LNCAP (cell line): ENCODE results near the gene CHD6.

Experiments
- TF ChIP-seq, protein P1 (sequence below): fragments of 450-650 bp; IDR thresholded peaks from 2 replicates; pipeline ENCODE4 v1.5.1; 2017; ENCODE audit warnings: mild to moderate bottlenecking

Gene CHD6

DNA sequence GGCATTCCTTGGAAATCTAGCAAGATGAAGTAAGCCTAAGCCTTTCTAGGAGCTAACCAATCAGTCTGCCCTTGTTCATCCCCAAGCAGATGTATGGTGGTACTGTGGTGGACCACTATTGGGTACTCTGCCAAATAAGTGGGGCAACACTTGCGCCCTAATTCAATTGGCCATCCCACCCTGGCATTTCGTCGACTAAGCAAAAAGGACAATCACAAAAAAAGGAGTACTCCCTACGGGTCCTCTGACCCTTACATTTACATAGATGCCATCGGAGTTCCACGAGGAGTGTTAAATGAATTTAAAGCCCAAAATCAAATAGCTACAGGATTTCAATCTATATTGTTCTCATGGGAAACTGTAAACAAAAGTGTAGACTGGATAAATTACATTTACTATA is 19.5 kb downstream of the CHD6 start:
- TF ChIP-seq, protein P1, sequence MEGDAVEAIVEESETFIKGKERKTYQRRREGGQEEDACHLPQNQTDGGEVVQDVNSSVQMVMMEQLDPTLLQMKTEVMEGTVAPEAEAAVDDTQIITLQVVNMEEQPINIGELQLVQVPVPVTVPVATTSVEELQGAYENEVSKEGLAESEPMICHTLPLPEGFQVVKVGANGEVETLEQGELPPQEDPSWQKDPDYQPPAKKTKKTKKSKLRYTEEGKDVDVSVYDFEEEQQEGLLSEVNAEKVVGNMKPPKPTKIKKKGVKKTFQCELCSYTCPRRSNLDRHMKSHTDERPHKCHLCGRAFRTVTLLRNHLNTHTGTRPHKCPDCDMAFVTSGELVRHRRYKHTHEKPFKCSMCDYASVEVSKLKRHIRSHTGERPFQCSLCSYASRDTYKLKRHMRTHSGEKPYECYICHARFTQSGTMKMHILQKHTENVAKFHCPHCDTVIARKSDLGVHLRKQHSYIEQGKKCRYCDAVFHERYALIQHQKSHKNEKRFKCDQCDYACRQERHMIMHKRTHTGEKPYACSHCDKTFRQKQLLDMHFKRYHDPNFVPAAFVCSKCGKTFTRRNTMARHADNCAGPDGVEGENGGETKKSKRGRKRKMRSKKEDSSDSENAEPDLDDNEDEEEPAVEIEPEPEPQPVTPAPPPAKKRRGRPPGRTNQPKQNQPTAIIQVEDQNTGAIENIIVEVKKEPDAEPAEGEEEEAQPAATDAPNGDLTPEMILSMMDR = no peak

- TF ChIP-seq, protein P1 = no peak
Measured at GRCh38 chr20:41594514-41595322, 23.5 kb downstream of the CHD6 start.

DNA sequence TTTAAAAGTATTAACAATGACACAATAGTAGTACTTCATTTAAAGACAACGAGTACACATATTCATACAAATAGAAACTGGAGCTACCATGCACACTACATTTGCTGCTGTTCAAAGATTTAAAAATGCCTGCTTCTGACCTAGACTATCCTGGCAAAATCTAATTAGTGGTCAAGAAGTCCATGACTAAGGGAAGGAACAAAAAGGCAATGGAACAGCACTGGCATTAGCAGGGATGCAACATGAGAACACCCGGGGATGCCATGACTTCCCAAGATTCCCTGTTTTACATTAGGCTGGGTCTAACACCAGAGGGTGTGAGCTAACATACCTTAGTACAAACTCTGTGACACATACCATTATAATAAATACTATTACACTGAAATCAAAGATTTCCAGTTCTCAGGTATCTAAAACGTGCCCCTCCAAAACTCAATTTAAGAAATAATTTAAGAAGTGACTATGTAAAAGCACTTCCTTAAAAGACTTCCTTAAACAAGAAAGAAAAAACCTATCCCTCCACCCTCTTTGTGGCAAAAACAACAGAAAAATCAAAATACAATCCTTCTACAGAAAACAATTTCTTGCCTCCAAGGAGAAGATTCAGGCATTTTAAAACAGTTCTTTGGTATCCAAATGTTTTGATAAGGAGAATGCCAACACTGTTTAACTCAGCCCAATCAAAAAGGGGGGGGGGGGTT is 25.5 kb downstream of the CHD6 start:
- TF ChIP-seq, protein P1 = no peak

- TF ChIP-seq, protein P1 = no peak
Measured at GRCh38 chr20:41587956-41588355, 30.2 kb downstream of the CHD6 start.

GRCh38 chr20:41587523-41587922 is 30.7 kb downstream of the CHD6 start:
- TF ChIP-seq, protein P1 = no peak

GRCh38 chr20:41586772-41587171 is 31.4 kb downstream of the CHD6 start:
- TF ChIP-seq, protein P1 = no peak

- TF ChIP-seq, protein P1 = no peak
Measured at GRCh38 chr20:41580350-41580749, 37.8 kb downstream of the CHD6 start.
